ENCODE measurements around the gene RARRES2.
A peak's percentile ranks its signal among the peaks of the same experiment; 100 is the strongest.

The RARRES2 gene

DNA sequence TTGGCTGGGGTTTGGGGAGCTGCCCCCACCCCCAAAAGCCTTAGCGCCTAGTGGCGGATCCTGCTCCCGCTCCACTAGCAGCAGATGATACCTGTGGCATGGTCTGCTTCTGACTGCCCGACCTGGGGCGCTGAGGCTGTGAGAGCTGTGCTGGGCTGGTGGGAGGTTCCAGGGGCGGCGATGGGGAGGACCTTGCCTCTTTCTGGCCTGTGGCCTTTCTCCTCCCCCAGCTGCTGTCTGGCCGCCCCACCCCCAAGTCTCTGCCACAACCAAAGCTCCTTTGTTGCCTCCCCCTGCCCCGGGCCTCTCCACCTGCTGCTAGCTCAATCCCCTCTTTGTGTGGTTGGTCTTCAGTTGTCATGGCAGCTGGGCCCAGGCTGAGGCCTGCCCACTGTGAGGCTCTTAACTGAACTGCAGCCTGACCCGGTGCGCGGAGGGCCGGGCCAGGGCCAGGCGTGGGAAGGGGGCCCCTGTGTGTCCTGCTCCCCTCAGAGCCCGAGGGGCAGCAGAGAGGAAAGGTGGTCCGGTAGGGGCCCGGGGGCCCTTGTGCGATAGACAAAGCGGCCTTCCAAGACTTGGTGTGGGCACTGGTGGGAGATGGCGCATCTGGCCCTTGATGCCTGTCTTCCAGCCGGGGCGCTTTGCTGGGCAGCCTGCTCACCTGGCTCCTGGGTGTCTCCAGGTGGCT, 42.4 kb upstream of the RARRES2 start:
- Histone ChIP-seq H3K9ac (ENCODE audit: low read length) (no peak overlapping the region), H3K79me1 (replicated peaks; ENCODE audit: low read length, poor library complexity, severe bottlenecking) (peaks cover 52% of the 10 kb centered on the region), H3K4me3 (ENCODE audit: insufficient read depth in 1 of 2, low read depth in 1 of 2, low read length in 2 of 2) (no peak overlapping the region), H3K23ac (ENCODE audit: low read length in 2 of 2) (no peak overlapping the region), H2BK120ac (ENCODE audit: low read depth, low read length) (no peak overlapping the region), H2BK5ac (ENCODE audit: low read depth, low read length, poor library complexity, severe bottlenecking) (no peak overlapping the region), H3K9me3 (ENCODE audit: control insufficient read depth, low read length) (no peaks in the 10 kb centered on the region), H4K8ac (ENCODE audit: low read length) (no peak overlapping the region), H3K27me3 (ENCODE audit: control insufficient read depth in 1 of 2, insufficient read depth in 1 of 2, low read length in 2 of 2) (no peaks in the 10 kb centered on the region), H3K4me1 (ENCODE audit: control insufficient read depth, insufficient read depth, low read depth, low read length) (peaks cover 13% of the 10 kb centered on the region), H3K27ac (ENCODE audit: low read length, poor library complexity, severe bottlenecking) (no peak overlapping the region), H3K4me2 (ENCODE audit: low read length, poor library complexity, severe bottlenecking) (no peak overlapping the region), H3K14ac (ENCODE audit: low read length in 2 of 2) (no peak overlapping the region), H3K4ac (ENCODE audit: low read depth in 1 of 2, low read length in 2 of 2) (no peak overlapping the region), H2AFZ (ENCODE audit: low read depth, low read length) (no peak overlapping the region), H2BK12ac (ENCODE audit: low read length in 2 of 2) (no peak overlapping the region), H2AK5ac (ENCODE audit: low read length, severe bottlenecking) (no peak overlapping the region), H2BK15ac (ENCODE audit: low read depth, poor library complexity, severe bottlenecking) (no peak overlapping the region), H3K18ac (ENCODE audit: low read depth in 1 of 2, low read length in 2 of 2) (no peak overlapping the region), H3K36me3 (ENCODE audit: control insufficient read depth in 1 of 2, insufficient read depth in 2 of 2, low read depth in 1 of 2, low read length in 2 of 2) (peaks cover 3 to 31% of the 10 kb centered on the region in 2 experiments), H4K91ac (ENCODE audit: low read length) (no peak overlapping the region)
- DNase-seq = no peak
- 84% methylated on average over 17 of the region's 22 CpGs for WGBS

- Histone ChIP-seq H3K9ac (ENCODE audit: low read length) (no peak overlapping the region), H2AFZ (ENCODE audit: low read depth, low read length) (no peak overlapping the region), H4K91ac (ENCODE audit: low read length) (no peak overlapping the region), H2BK5ac (ENCODE audit: low read depth, low read length, poor library complexity, severe bottlenecking) (no peak overlapping the region), H2BK15ac (ENCODE audit: low read depth, poor library complexity, severe bottlenecking) (no peak overlapping the region), H2AK5ac (ENCODE audit: low read length, severe bottlenecking) (no peak overlapping the region), H3K4me1 (ENCODE audit: control insufficient read depth, insufficient read depth, low read depth, low read length) (peaks cover 21% of the 10 kb centered on the region), H3K23ac (ENCODE audit: low read length in 2 of 2) (no peak overlapping the region), H3K27ac (ENCODE audit: low read length, poor library complexity, severe bottlenecking) (no peak overlapping the region), H3K36me3 (ENCODE audit: control insufficient read depth in 1 of 2, insufficient read depth in 2 of 2, low read depth in 1 of 2, low read length in 2 of 2) (peaks cover 3 to 22% of the 10 kb centered on the region in 2 experiments), H4K8ac (ENCODE audit: low read length) (no peak overlapping the region), H3K18ac (ENCODE audit: low read depth in 1 of 2, low read length in 2 of 2) (no peak overlapping the region), H3K14ac (ENCODE audit: low read length in 2 of 2) (no peak overlapping the region), H3K4ac (ENCODE audit: low read depth in 1 of 2, low read length in 2 of 2) (no peak overlapping the region), H3K27me3 (ENCODE audit: control insufficient read depth in 1 of 2, insufficient read depth in 1 of 2, low read length in 2 of 2) (no peaks in the 10 kb centered on the region), H3K4me3 (ENCODE audit: insufficient read depth in 1 of 2, low read depth in 1 of 2, low read length in 2 of 2) (no peak overlapping the region), H3K79me1 (replicated peaks; ENCODE audit: low read length, poor library complexity, severe bottlenecking) (peaks cover 52% of the 10 kb centered on the region), H3K4me2 (ENCODE audit: low read length, poor library complexity, severe bottlenecking) (no peak overlapping the region), H2BK120ac (ENCODE audit: low read depth, low read length) (no peak overlapping the region), H2BK12ac (ENCODE audit: low read length in 2 of 2) (no peak overlapping the region), H3K9me3 (ENCODE audit: control insufficient read depth, low read length) (no peaks in the 10 kb centered on the region)
- no peak for DNase-seq
- WGBS = 98% methylated on average over 3 of the region's 4 CpGs
Measured at GRCh38 chr7:150382844-150383225, 41.4 kb upstream of the RARRES2 start.

DNA sequence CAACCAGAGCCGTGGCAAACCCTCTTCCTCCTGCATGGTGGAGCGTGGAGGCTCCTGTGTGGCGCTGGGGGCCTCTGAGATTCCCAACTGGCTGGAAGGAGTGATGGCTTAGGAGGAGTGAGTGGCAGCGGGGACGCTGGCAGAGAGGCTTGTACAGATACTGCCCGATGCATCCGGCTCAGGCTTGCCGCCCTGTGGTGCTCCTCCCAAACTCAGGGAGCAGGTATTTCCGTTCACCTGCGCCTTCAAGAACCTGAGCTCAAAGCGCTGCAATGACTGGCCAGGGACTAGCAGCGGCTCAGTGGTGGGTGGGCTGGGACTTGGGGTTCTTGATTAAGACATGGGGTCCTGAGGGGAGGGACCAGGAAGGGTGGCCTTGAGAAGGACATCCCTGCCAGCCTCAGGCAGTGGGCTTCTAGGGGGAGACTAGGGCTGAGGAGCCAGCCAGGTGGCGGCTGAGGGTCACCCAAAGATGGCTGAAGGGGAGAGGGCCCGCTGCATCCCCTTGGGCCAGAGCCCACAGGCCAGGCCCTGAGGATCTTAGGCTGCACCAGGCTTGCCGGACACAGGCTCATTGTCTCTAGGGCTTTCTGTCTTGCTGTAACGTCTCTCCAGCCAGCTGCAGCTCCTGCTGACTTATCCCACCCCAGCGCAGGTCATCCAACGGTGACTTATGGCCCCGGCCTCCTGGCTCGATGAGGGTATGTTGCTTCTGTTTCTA, 40.9 kb upstream of the RARRES2 start:
- H2BK12ac ChIP-seq (ENCODE audit: low read length in 2 of 2) = no peak overlapping the region
- H3K27ac ChIP-seq (ENCODE audit: low read length, poor library complexity, severe bottlenecking) = no peak overlapping the region
- H2AFZ ChIP-seq (ENCODE audit: low read depth, low read length) = no peak overlapping the region
- no peak for DNase-seq
- no peak overlapping the region for H3K18ac ChIP-seq (ENCODE audit: low read depth in 1 of 2, low read length in 2 of 2)
- H2BK5ac ChIP-seq (ENCODE audit: low read depth, low read length, poor library complexity, severe bottlenecking) = no peak overlapping the region
- no peak overlapping the region for H3K4me3 ChIP-seq (ENCODE audit: insufficient read depth in 1 of 2, low read depth in 1 of 2, low read length in 2 of 2)
- H2BK120ac ChIP-seq (ENCODE audit: low read depth, low read length) = no peak overlapping the region
- H3K14ac ChIP-seq (ENCODE audit: low read length in 2 of 2) = peak overlapping the region in 1 of 2 experiments; percentile 49
- no peaks in the 10 kb centered on the region for H3K9me3 ChIP-seq (ENCODE audit: control insufficient read depth, low read length)
- no peak overlapping the region for H4K8ac ChIP-seq (ENCODE audit: low read length)
- peaks cover 24% of the 10 kb centered on the region for H3K4me1 ChIP-seq (ENCODE audit: control insufficient read depth, insufficient read depth, low read depth, low read length)
- peaks cover 3 to 21% of the 10 kb centered on the region in 2 experiments for H3K36me3 ChIP-seq (ENCODE audit: control insufficient read depth in 1 of 2, insufficient read depth in 2 of 2, low read depth in 1 of 2, low read length in 2 of 2)
- no peak overlapping the region for H3K9ac ChIP-seq (ENCODE audit: low read length)
- no peak overlapping the region for H3K23ac ChIP-seq (ENCODE audit: low read length in 2 of 2)
- H3K79me1 ChIP-seq (replicated peaks; ENCODE audit: low read length, poor library complexity, severe bottlenecking) = peaks cover 52% of the 10 kb centered on the region
- no peak overlapping the region for H3K4ac ChIP-seq (ENCODE audit: low read depth in 1 of 2, low read length in 2 of 2)
- no peak overlapping the region for H2AK5ac ChIP-seq (ENCODE audit: low read length, severe bottlenecking)
- H4K91ac ChIP-seq (ENCODE audit: low read length) = no peak overlapping the region
- WGBS = 95% methylated on average over 20 of the region's 20 CpGs
- no peaks in the 10 kb centered on the region for H3K27me3 ChIP-seq (ENCODE audit: control insufficient read depth in 1 of 2, insufficient read depth in 1 of 2, low read length in 2 of 2)
- H3K4me2 ChIP-seq (ENCODE audit: low read length, poor library complexity, severe bottlenecking) = no peak overlapping the region
- no peak overlapping the region for H2BK15ac ChIP-seq (ENCODE audit: low read depth, poor library complexity, severe bottlenecking)

DNA sequence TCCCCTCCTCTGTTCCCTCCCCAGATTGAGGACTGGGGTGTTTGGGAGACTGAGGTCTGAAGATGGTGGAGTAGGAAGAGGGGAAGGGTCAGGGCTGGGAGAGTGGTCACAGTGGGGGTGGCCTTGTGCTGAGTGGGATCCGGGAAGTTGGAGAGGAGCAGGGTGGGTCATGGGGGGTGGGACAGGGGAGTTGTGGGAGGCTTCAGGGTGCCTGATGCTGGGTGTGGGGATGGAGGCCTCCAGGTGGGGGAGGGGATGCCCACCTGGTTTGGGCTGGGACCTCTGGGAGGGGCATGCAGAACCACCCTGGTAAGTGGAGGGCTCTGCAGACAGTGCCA, 40.3 kb upstream of the RARRES2 start:
- Histone ChIP-seq H3K4ac (ENCODE audit: low read depth in 1 of 2, low read length in 2 of 2) (no peak overlapping the region), H2BK5ac (ENCODE audit: low read depth, low read length, poor library complexity, severe bottlenecking) (no peak overlapping the region), H3K4me2 (ENCODE audit: low read length, poor library complexity, severe bottlenecking) (no peak overlapping the region), H3K4me3 (ENCODE audit: insufficient read depth in 1 of 2, low read depth in 1 of 2, low read length in 2 of 2) (no peak overlapping the region), H3K4me1 (ENCODE audit: control insufficient read depth, insufficient read depth, low read depth, low read length) (peaks cover 24% of the 10 kb centered on the region), H3K79me1 (replicated peaks; ENCODE audit: low read length, poor library complexity, severe bottlenecking) (peaks cover 51% of the 10 kb centered on the region), H3K18ac (ENCODE audit: low read depth in 1 of 2, low read length in 2 of 2) (no peak overlapping the region), H2AK5ac (ENCODE audit: low read length, severe bottlenecking) (no peak overlapping the region), H3K14ac (ENCODE audit: low read length in 2 of 2) (peak overlapping the region in 1 of 2 experiments; percentile 49), H3K23ac (ENCODE audit: low read length in 2 of 2) (no peak overlapping the region), H4K8ac (ENCODE audit: low read length) (no peak overlapping the region), H3K36me3 (ENCODE audit: control insufficient read depth in 1 of 2, insufficient read depth in 2 of 2, low read depth in 1 of 2, low read length in 2 of 2) (peaks cover 3 to 21% of the 10 kb centered on the region in 2 experiments), H3K27me3 (ENCODE audit: control insufficient read depth in 1 of 2, insufficient read depth in 1 of 2, low read length in 2 of 2) (no peaks in the 10 kb centered on the region), H4K91ac (ENCODE audit: low read length) (no peak overlapping the region), H3K27ac (ENCODE audit: low read length, poor library complexity, severe bottlenecking) (no peak overlapping the region), H2AFZ (ENCODE audit: low read depth, low read length) (no peak overlapping the region), H2BK12ac (ENCODE audit: low read length in 2 of 2) (no peak overlapping the region), H2BK120ac (ENCODE audit: low read depth, low read length) (no peak overlapping the region), H2BK15ac (ENCODE audit: low read depth, poor library complexity, severe bottlenecking) (no peak overlapping the region), H3K9me3 (ENCODE audit: control insufficient read depth, low read length) (no peaks in the 10 kb centered on the region), H3K9ac (ENCODE audit: low read length) (no peak overlapping the region)
- 100% methylated on average over 1 of the region's 1 CpG for WGBS
- no peak for DNase-seq

Measured in mesenchymal stem cell (in vitro differentiated cells and primary cell).